Heart left ventricle (tissue), 13 donors: Measurements from ENCODE around the gene APMAP.

Source experiments
- POLR2A ChIP-seq, 2 donors: fragments of 450-650 bp; IDR thresholded peaks; one replicate each; pipeline ENCODE4 v1.6.1; 2017; ENCODE audit warnings: antibody characterized with exemption in 2 of 2, mild to moderate bottlenecking in 2 of 2, moderate library complexity in 2 of 2
- TF ChIP-seq, protein P1 (sequence below), 12 donors: fragments of 200-600 bp; sonication (generic) in 4 of 12; IDR thresholded peaks; one replicate each; pipeline versions ENCODE4 v1.5.0 to v1.8.0; 2018 to 2022; ENCODE audit warnings: antibody characterized with exemption in 12 of 12, mild to moderate bottlenecking in 5 of 12
- donor health status: ischemic (EF 13 %, LVEDD 7.1; RV severe dilation, severe dysfunction).
- donor health status: DM: no; HTN: yes; CAD: no.
- donor health status: DM: no; HTN: no; CAD: no.
- donor health status: ischemic (EF 25% LVEDD 6.9; RV normal size, moderate dysfunction).
- donor health status: ischemic (EF 25% LVEDD 5.7; RV mildly dilated, moderate dysfunction).
- donor health status: ischemic (EF 35%, LVEDD 5.7; RV mildly dilated, moderate dysfunction).
- donor health status: nonischemic (EF 11% LVEDD 7.7; RV severe dilation, severe dysfunction).
- donor health status: DM: yes; HTN: yes; CAD: no.
- donor health status: PGD.
- donor health status: ischemic (EF 29% LVEDD 5.4; RV normal size, mild dysfunction).
- donor health status: nonischemic (EF 23%, LVEDD 6.1; RV moderate dilation, normal function).

DNA sequence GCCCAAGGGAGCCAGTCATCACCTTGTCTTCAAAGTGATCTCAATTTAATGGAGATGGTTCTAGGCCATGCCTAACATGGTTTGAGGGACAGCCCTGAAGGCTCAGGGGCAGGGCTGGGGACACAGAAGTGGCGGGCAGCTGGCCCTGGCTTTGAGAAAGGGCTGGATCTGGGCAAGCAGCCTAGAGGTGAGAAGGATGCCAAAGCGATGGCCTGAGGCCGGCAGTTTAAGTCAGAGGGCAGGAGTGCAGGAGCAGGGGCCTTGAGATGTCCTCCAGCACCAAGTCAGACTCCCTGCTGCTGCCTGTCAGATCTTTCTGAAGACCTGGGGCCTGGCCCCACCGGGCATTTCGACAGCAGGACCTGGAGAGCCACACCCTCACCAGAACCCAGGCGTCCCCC lies 28.4 kb upstream of the APMAP start:
- TF ChIP-seq, protein P1, sequence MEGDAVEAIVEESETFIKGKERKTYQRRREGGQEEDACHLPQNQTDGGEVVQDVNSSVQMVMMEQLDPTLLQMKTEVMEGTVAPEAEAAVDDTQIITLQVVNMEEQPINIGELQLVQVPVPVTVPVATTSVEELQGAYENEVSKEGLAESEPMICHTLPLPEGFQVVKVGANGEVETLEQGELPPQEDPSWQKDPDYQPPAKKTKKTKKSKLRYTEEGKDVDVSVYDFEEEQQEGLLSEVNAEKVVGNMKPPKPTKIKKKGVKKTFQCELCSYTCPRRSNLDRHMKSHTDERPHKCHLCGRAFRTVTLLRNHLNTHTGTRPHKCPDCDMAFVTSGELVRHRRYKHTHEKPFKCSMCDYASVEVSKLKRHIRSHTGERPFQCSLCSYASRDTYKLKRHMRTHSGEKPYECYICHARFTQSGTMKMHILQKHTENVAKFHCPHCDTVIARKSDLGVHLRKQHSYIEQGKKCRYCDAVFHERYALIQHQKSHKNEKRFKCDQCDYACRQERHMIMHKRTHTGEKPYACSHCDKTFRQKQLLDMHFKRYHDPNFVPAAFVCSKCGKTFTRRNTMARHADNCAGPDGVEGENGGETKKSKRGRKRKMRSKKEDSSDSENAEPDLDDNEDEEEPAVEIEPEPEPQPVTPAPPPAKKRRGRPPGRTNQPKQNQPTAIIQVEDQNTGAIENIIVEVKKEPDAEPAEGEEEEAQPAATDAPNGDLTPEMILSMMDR (IDR thresholded peaks at IDR 0.05): no peak
- no peak for TF ChIP-seq POLR2A (IDR thresholded peaks at IDR 0.05)
